Chondrocyte (in vitro differentiated cells): ENCODE measurements around the gene OGFOD1. TPM values are rescaled to one million over a fixed set of nuclear protein-coding genes. Genes with fewer than 3 reads are reported as not detected.

Source experiments
- DNase-seq: peaks from one replicate; pipeline ENCODE4 v3.0.0; 2021; ENCODE audit warnings: mixed read lengths, low spot score
- H3K27ac Mint-ChIP-seq: one replicate; pipeline ENCODE4 v1.8.0; 2021; ENCODE audit warnings: mild to moderate bottlenecking, moderate library complexity, mixed read lengths; ENCODE audit not compliant: unreplicated experiment
- H3K27me3 Mint-ChIP-seq: 2 replicates; pipeline ENCODE4 v1.8.0; 2021; ENCODE audit warnings: low read depth, mixed read lengths
- H3K36me3 Mint-ChIP-seq: 2 replicates; pipeline ENCODE4 v1.8.0; 2021; ENCODE audit warnings: low read depth, mixed read lengths
- H3K4me1 Mint-ChIP-seq: 2 replicates; pipeline ENCODE4 v1.8.0; 2021; ENCODE audit warnings: low read depth, mild to moderate bottlenecking, mixed read lengths
- H3K4me3 Mint-ChIP-seq: one replicate; pipeline ENCODE4 v1.8.0; 2021; ENCODE audit warnings: mild to moderate bottlenecking, moderate library complexity, mixed read lengths; ENCODE audit not compliant: unreplicated experiment
- H3K9me3 Mint-ChIP-seq: 2 replicates; pipeline ENCODE4 v1.8.0; 2021; ENCODE audit warnings: low read depth, mixed read lengths
- total RNA-seq: library from RNA; stranded (reverse); gene quantifications from 3 replicates; pipeline ENCODE4 v1.2.1, GENCODE V29; 2021
- TF ChIP-seq, protein P1 (sequence below): fragments of 200-600 bp; sonication (generic); IDR thresholded peaks from 2 replicates; pipeline ENCODE4 v1.5.0; 2021; ENCODE audit warnings: antibody characterized with exemption, mild to moderate bottlenecking, moderate library complexity

Gene OGFOD1
- total RNA-seq, 1 donor from 2014 or later, result 62.6 TPM

GRCh38 chr16:56514845-56515244 is 63.5 kb downstream of the OGFOD1 start:
- H3K4me3 Mint-ChIP-seq, result no peak overlapping the region
- H3K27ac Mint-ChIP-seq, result no peak overlapping the region
- peaks cover 64% of the 10 kb centered on the region for H3K4me1 Mint-ChIP-seq
- peaks cover 8% of the 10 kb centered on the region for H3K36me3 Mint-ChIP-seq
- TF ChIP-seq, protein P1, sequence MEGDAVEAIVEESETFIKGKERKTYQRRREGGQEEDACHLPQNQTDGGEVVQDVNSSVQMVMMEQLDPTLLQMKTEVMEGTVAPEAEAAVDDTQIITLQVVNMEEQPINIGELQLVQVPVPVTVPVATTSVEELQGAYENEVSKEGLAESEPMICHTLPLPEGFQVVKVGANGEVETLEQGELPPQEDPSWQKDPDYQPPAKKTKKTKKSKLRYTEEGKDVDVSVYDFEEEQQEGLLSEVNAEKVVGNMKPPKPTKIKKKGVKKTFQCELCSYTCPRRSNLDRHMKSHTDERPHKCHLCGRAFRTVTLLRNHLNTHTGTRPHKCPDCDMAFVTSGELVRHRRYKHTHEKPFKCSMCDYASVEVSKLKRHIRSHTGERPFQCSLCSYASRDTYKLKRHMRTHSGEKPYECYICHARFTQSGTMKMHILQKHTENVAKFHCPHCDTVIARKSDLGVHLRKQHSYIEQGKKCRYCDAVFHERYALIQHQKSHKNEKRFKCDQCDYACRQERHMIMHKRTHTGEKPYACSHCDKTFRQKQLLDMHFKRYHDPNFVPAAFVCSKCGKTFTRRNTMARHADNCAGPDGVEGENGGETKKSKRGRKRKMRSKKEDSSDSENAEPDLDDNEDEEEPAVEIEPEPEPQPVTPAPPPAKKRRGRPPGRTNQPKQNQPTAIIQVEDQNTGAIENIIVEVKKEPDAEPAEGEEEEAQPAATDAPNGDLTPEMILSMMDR, result no peak
- H3K9me3 Mint-ChIP-seq, result no peaks in the 10 kb centered on the region
- no peaks in the 10 kb centered on the region for H3K27me3 Mint-ChIP-seq
- no peak for DNase-seq

GRCh38 chr16:56515665-56516064 is 64.3 kb downstream of the OGFOD1 start:
- Mint-ChIP-seq H3K4me3 (peak overlapping the region; percentile 52), H3K4me1 (peaks cover 68% of the 10 kb centered on the region), H3K27ac (peak overlapping the region; percentile 62), H3K36me3 (peaks cover 6% of the 10 kb centered on the region), H3K9me3 (no peaks in the 10 kb centered on the region), H3K27me3 (no peaks in the 10 kb centered on the region)
- no peak for DNase-seq
- TF ChIP-seq, protein P1, result no peak

- Mint-ChIP-seq H3K9me3 (no peaks in the 10 kb centered on the region), H3K27me3 (no peaks in the 10 kb centered on the region), H3K36me3 (peaks cover 4% of the 10 kb centered on the region), H3K27ac (peak overlapping the region; percentile 57), H3K4me1 (peaks cover 58% of the 10 kb centered on the region), H3K4me3 (no peak overlapping the region)
- no peak for DNase-seq
- TF ChIP-seq, protein P1, result no peak
Observed at GRCh38 chr16:56517206-56517605, 65.9 kb downstream of the OGFOD1 start.

DNA sequence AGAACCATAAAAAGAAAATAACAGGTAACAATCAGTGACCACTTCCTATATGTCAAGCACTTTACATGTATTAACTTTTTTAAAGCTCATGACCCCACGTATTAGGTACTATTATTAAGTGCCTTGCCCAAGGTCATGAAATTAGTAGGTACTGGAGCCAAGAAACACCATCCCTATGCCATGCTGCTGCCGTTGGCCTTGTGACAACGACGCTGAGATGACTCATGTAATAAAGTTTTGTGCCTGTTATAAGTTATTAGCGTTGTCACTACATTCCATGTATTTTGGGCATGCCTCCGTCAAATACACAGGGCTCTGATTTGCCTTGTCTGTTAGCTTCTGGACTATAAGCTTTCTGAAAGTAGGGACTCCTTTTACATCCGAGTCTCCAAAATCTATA is 67.1 kb downstream of the OGFOD1 start:
- H3K27ac Mint-ChIP-seq, result no peak overlapping the region
- H3K9me3 Mint-ChIP-seq, result no peaks in the 10 kb centered on the region
- TF ChIP-seq, protein P1, result no peak
- H3K4me3 Mint-ChIP-seq, result peak overlapping the region; percentile 82
- H3K4me1 Mint-ChIP-seq, result peaks cover 58% of the 10 kb centered on the region
- no peak for DNase-seq
- peaks cover 2% of the 10 kb centered on the region for H3K36me3 Mint-ChIP-seq
- H3K27me3 Mint-ChIP-seq, result no peaks in the 10 kb centered on the region

DNA sequence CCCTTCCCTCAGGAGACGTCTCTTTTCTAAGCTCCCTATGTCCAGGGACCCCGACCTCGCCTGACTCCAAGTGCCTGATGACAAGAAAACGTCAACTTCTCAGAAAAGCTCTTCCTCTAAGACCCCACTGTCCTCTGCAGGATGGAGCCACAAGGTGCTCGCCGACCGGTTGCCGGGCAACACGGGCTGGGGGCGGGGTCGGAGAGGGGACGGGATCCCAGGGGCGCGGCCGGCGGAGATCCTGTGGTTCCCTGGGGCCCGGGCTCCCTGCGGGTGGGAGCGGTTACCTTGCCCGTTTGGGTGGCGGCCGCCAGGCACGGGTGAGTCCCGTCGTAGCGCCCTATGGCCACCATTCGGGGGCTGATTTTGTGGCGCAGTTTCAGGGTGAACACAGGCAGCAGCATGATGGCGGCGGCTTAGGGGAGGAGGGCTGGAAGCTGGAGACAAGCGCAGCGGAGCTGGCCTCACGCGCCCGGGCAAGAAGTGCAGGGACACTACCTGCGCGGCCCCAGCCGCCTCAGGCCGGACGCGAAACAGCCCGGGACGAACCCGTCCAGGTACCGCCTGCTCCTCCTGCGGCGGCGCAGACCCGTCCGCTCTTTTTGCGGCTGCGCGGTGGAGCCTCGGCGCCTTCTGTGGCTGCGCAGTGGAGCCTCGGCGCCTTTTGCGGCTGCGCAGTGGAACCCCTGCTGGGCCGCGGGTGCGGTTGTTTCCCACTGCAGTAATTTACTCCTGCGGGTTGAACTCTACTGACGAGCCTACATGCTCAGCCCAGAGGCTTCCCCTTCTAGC is 68.3 kb downstream of the OGFOD1 start, which contains the start of gene BBS2:
Gene BBS2 (minus strand): TSS at position 566 of the 792 bp plus-strand sequence. CDS start 162 bp downstream, at position 404.
- Mint-ChIP-seq H3K27me3 (no peaks in the 10 kb centered on the region), H3K9me3 (no peaks in the 10 kb centered on the region), H3K4me1 (peaks cover 50% of the 10 kb centered on the region), H3K4me3 (peak within 1 kb of the TSS; percentile 82), H3K27ac (peak within 1 kb of the TSS; percentile 86), H3K36me3 (no peaks in the 10 kb centered on the region)
- peak; percentile 93 for DNase-seq
- TF ChIP-seq, protein P1, result peak; percentile 33
